ENCODE results near the gene UBQLNL. TPM values are rescaled to one million over a fixed set of nuclear protein-coding genes. Genes with fewer than 3 reads are reported as not detected.

UBQLNL gene
- total RNA-seq, 1 experiment from 2014 or later, result 0.24 TPM

GRCh38 chr11:5473921-5474320, 42.6 kb downstream of the UBQLNL start (continued):
- TF ChIP-seq ZNF512 (CRISPR knock-in tag; IDR thresholded peaks at IDR 0.05; ENCODE audit: borderline replicate concordance), result no peak
- no peak for TF ChIP-seq ESRRA (CRISPR knock-in tag; IDR thresholded peaks at IDR 0.05; ENCODE audit: borderline replicate concordance)
- no peak for TF ChIP-seq MXD4 (CRISPR knock-in tag; IDR thresholded peaks at IDR 0.05; ENCODE audit: borderline replicate concordance)
- no peak for TF ChIP-seq CDX4 (CRISPR knock-in tag; IDR thresholded peaks at IDR 0.05; ENCODE audit: borderline replicate concordance)

GRCh38 chr11:5467527-5467926, 49.0 kb downstream of the UBQLNL start:
- no peak for DNase-seq (ENCODE audit: low spot score)

More at GRCh38 chr11:5467527-5467926, 49.0 kb downstream of the UBQLNL start:
- no peaks in the 10 kb centered on the region for H3K36me3 Mint-ChIP-seq
- H3K27ac Mint-ChIP-seq, result no peak overlapping the region
- CTCF ChIA-PET, result interaction anchor here (1.7 kb wide), 1 partner anchor 9 kb away, joined by 5 read pairs; no protein-coding TSS in a partner anchor
- POLR2A ChIA-PET, result no interaction called here
- TF ChIP-seq PRDM15 (CRISPR knock-in tag; IDR thresholded peaks at IDR 0.05) (no peak), SMAD3 (CRISPR knock-in tag; IDR thresholded peaks at IDR 0.05; ENCODE audit: borderline replicate concordance) (no peak), CBFB (CRISPR knock-in tag; IDR thresholded peaks at IDR 0.05; ENCODE audit: low read depth) (no peak), ZNF121 (CRISPR knock-in tag; IDR thresholded peaks at IDR 0.05) (no peak), ARID4B (CRISPR knock-in tag; IDR thresholded peaks at IDR 0.05; ENCODE audit: borderline replicate concordance) (no peak)
- no peak for ATAC-seq
- H3K4me3 Mint-ChIP-seq, result no peak overlapping the region
- no peaks in the 10 kb centered on the region for H3K9me3 Mint-ChIP-seq
- peaks cover 7% of the 10 kb centered on the region; the same call in 1 of the 2 replicates for H3K4me1 Mint-ChIP-seq
- no peaks in the 10 kb centered on the region; the same call in 1 of the 2 replicates for H3K27me3 Mint-ChIP-seq (ENCODE audit: low read depth)

Other genes starting within 250 kb of the UBQLNL start
- gene HBE1, start 246.8 kb downstream of the UBQLNL start, total RNA-seq (2021), result 1.5 to 3.1 TPM (median 1.7 TPM) in 3 replicates
- gene OR51B4, start 214.8 kb downstream of the UBQLNL start, total RNA-seq (2021), result not detected in 3 replicates
- gene OR51B2, start 192.4 kb downstream of the UBQLNL start, total RNA-seq (2021), result not detected in 3 replicates
- gene OR51B5, start 173.2 kb downstream of the UBQLNL start, total RNA-seq (2021), result 0.26 to 0.37 TPM in 2 of 3 replicates, not detected in the other
- gene OR51B6, start 165.2 kb downstream of the UBQLNL start, total RNA-seq (2021), result not detected in 3 replicates
- gene OR51M1, start 132.9 kb downstream of the UBQLNL start, total RNA-seq (2021), result 0.05 TPM in 1 of 3 replicates, not detected in the others
- not detected in 3 replicates for gene OR51Q1, start 94.6 kb downstream of the UBQLNL start, total RNA-seq (2021)
- not detected in 3 replicates for gene OR51I1, start 75.2 kb downstream of the UBQLNL start, total RNA-seq (2021)
- gene OR51I2, start 67.4 kb downstream of the UBQLNL start, total RNA-seq (2021), result not detected in 3 replicates
- not detected in 3 replicates for gene OR52D1, start 28.0 kb downstream of the UBQLNL start, total RNA-seq (2021)
- not detected in 3 replicates for gene UBQLN3, start 6.7 kb downstream of the UBQLNL start, total RNA-seq (2021)
- gene OR52H1, start 31.8 kb upstream of the UBQLNL start, total RNA-seq (2021), result not detected in 3 replicates
- gene OR52B6, start 64.2 kb upstream of the UBQLNL start, total RNA-seq (2021), result not detected in 3 replicates
- gene TRIM6, start 79.9 kb upstream of the UBQLNL start, total RNA-seq (2021), result 25.4 to 30.2 TPM (median 30.0 TPM) in 3 replicates
- 0.66 to 1.6 TPM (median 0.71 TPM) in 3 replicates for gene TRIM34, start 108.3 kb upstream of the UBQLNL start, total RNA-seq (2021)
- 31.8 to 35.3 TPM (median 32.8 TPM) in 3 replicates for gene TRIM5, start 168.4 kb upstream of the UBQLNL start, total RNA-seq (2021)
- gene TRIM22, start 173.1 kb upstream of the UBQLNL start, total RNA-seq (2021), result 69.1 to 78.9 TPM (median 75.9 TPM) in 3 replicates
- gene OR56B1, start 219.7 kb upstream of the UBQLNL start, total RNA-seq (2021), result 0.09 to 0.17 TPM (median 0.11 TPM) in 3 replicates
- 0.23 to 0.52 TPM (median 0.44 TPM) in 3 replicates for gene OR52N4, start 237.5 kb upstream of the UBQLNL start, total RNA-seq (2021)

Measured in WTC11 (cell line).